Kidney epithelial cell (primary cell): ENCODE measurements around the gene ATF7IP2. TPM values are rescaled to one million over a fixed set of nuclear protein-coding genes. Genes with fewer than 3 reads are reported as not detected.
"Not testable (repeated sequence)": the region's sequence is repeated elsewhere in the genome, so short reads cannot be mapped to it uniquely, and the experiment has no call there.

Source experiments
- DNase-seq: peaks from one replicate; pipeline ENCODE4 v3.0.0-alpha.2; 2010; ENCODE audit warnings: low read depth
- H3K27me3 ChIP-seq: 2 replicates; pipeline ENCODE4 v1.6.0; 2011; ENCODE audit warnings: low read length; ENCODE audit not compliant: control insufficient read depth, insufficient read depth
- H3K36me3 ChIP-seq: 2 replicates; pipeline ENCODE4 v1.5.1; 2011; ENCODE audit warnings: low read length; ENCODE audit not compliant: control insufficient read depth, insufficient read depth
- H3K4me3 ChIP-seq: 2 replicates; pipeline ENCODE4 v1.5.1; 2011; ENCODE audit warnings: low read depth, mild to moderate bottlenecking, control low read depth, low read length
- total RNA-seq: library from RNA; depleted of rRNA; stranded (reverse); fragments of >200 nt; gene quantifications from 2 replicates; pipeline ENCODE4 v1.2.3, GENCODE V29; 2015
- TF ChIP-seq, protein P1 (sequence below): IDR thresholded peaks from 2 replicates; pipeline ENCODE4 v1.5.1; 2011; ENCODE audit warnings: mild to moderate bottlenecking, moderate library complexity, low read length, control low read depth, inconsistent platforms; ENCODE audit not compliant: insufficient read depth, poor library complexity, severe bottlenecking

Gene ATF7IP2
- total RNA-seq, 1 donor from 2014 or later: 4.6 TPM

DNA sequence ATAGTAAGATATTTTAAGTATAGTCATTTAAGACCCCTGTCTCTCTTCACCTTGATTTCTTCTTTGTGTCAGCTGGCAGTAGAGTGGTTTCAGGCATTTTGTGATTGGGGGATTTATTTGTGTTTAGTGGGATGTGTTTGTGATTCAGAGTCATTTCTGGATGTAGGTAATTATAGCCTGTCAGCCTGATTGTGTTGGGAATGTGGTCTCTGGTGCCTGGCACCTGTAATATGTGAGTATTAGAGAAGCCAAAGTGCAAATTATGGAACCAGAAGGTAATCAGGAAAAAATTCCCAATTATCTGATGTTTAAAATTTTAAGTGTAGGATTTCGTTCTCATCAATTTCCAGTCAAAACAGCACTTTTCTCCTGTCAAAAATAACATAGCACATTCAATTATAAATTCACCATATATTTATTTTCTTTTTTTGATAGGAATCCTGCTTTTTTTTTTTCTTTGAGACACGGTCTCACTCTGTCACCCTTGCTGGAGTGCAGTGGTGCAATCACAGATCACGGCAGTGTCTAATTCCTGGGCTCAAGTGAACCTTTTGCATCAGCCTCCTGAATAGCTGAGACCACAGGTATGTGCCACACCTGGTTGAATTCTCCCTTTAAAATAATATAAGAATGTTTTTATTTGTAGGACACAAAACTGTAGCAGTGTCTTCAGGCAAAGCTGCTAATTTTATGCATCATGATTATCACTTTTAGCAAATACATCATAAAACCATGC lies 42.7 kb downstream of the ATF7IP2 start:
- Histone ChIP-seq H3K36me3 (no peaks in the 10 kb centered on the region), H3K4me3 (no peak overlapping the region), H3K27me3 (no peaks in the 10 kb centered on the region)
- peak; percentile 35 for DNase-seq
- TF ChIP-seq, protein P1, sequence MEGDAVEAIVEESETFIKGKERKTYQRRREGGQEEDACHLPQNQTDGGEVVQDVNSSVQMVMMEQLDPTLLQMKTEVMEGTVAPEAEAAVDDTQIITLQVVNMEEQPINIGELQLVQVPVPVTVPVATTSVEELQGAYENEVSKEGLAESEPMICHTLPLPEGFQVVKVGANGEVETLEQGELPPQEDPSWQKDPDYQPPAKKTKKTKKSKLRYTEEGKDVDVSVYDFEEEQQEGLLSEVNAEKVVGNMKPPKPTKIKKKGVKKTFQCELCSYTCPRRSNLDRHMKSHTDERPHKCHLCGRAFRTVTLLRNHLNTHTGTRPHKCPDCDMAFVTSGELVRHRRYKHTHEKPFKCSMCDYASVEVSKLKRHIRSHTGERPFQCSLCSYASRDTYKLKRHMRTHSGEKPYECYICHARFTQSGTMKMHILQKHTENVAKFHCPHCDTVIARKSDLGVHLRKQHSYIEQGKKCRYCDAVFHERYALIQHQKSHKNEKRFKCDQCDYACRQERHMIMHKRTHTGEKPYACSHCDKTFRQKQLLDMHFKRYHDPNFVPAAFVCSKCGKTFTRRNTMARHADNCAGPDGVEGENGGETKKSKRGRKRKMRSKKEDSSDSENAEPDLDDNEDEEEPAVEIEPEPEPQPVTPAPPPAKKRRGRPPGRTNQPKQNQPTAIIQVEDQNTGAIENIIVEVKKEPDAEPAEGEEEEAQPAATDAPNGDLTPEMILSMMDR: no peak

DNA sequence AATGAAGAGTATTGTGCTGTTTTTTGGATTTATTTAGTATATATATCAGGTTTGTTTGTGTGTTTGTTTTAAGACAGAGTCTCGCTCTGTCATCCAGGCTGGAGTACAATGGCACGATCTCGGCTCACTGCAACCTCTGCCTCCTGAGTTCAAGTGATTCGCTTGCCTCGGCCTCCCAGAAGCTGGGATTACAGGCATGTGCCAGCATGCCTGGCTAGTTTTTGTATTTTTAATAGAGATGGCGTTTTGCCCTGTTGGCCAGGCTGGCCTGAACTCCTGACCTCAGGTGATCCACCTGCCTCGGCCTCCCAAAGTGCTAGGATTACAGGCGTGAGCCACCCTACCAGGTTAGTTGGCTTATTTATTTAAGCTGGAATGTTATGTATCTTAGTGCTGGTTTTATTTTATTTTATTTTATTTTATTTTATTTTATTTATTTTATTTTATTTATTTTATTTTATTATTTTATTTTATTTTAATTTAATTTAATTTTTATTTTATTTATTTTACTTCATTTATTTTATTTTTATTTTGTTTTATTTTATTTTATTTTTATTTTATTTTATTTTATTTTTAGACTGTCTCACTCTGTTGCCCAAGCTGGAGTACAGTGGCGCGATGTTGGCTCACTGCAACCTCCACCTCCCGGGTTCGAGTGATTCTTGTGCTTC lies 43.6 kb downstream of the ATF7IP2 start:
- not testable (repeated sequence) for H3K36me3 ChIP-seq, H3K27me3 ChIP-seq, H3K4me3 ChIP-seq, DNase-seq

- Histone ChIP-seq H3K36me3 (no peaks in the 10 kb centered on the region), H3K27me3 (no peaks in the 10 kb centered on the region), H3K4me3 (no peak overlapping the region)
- no peak for DNase-seq
- TF ChIP-seq, protein P1: no peak
Measured at GRCh38 chr16:10441726-10442125, 55.9 kb downstream of the ATF7IP2 start.

DNA sequence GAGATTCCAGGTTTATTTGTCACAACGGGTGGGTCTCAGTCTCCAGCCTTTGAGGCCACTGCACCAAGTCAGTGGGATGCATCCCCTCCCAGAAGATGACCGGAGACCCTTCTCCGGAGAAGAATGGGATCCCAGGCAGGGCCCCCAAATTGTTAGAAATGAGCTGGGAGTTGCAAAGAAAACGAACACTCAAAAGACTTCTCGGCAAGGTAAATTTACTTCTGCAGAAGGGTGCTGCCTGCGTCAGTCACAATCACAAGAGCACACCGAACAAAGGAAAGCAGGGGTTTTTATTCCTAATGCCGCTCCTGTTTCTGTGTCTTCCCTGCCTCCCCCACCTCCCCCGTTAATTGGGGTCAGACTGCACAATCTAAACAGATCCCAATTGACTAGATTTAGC lies 61.4 kb downstream of the ATF7IP2 start:
- Histone ChIP-seq H3K36me3 (no peaks in the 10 kb centered on the region), H3K27me3 (no peaks in the 10 kb centered on the region), H3K4me3 (no peak overlapping the region)
- TF ChIP-seq, protein P1: no peak
- DNase-seq: no peak

DNA sequence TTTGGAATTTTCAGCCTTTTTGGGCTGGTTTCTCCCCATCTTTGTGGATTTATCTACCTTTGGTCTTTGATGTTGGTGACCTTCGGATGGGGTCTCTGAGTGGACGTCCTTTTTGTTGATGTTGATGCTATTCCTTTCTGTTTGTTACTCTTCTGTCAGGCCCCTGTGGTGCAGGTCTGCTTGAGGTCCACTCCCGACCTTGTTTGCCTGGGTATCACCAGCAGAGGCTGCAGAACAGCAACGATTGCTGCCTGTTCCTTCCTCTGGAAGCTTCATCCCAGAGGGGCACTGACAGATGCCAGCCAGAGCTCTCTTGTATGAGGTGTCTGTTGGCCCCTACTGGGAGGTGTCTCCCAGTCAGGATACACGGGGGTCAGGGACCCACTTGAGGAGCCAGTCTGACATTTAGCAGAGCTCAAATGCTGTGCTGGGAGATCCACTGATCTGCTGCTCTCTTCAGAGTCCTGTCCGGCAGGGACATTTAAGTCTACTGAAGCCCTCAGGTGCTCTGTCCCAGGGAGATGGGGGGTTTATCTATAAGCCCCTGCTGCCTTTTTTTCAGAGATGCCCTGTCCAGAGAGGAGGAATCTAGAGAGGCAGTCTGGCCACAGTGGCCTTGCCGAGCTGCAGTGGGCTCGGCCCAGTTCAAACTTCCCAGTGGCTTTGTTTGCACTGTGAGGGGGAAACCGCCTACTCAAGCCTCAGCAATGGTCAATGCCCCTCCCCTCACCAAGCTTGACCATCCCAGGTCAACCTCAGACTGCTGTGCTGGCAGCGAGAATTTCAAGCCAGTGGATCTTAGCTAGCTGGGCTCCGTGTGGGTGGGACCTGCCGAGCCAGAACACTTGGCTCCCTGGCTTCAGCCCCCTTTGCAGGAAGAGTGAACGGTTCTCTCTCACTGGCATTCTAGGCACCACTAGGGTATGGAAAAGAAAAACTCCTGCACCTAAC lies 66.6 kb downstream of the ATF7IP2 start:
- not testable (repeated sequence) for H3K27me3 ChIP-seq, H3K4me3 ChIP-seq, H3K36me3 ChIP-seq, DNase-seq

DNA sequence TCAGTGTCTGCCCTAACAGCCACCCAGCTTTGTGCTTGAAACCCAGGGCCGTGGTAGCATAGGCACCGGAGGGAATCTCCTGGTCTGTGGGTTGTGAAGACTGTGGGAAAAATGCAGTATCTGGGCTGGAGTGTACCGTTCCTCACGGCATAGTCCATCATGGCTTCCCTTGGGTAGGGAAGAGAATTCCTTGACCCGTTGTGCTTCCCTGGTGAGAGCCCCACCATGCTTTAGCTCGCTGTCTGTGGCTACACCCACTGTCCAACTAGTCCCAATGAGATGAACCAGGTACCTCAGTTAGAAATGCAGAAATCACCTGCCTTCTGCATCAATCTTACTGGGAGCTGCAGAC lies 67.3 kb downstream of the ATF7IP2 start:
- no peaks in the 10 kb centered on the region for H3K36me3 ChIP-seq
- DNase-seq: no peak
- H3K27me3 ChIP-seq: no peaks in the 10 kb centered on the region
- TF ChIP-seq, protein P1: no peak
- no peak overlapping the region for H3K4me3 ChIP-seq
